Hepatocyte (in vitro differentiated cells): Measurements from ENCODE around the gene SORCS3. TPM values are rescaled to one million over a fixed set of nuclear protein-coding genes. Genes with fewer than 3 reads are reported as not detected.

ENCODE experiments used
- DNase-seq: peaks from one replicate; pipeline ENCODE4 v3.0.0-alpha.2; 2016; ENCODE audit warnings: low spot score
- H2AFZ ChIP-seq: fragments of 200-600 bp; sonication (generic); 2 replicates; pipeline ENCODE4 v1.6.0; 2016; ENCODE audit warnings: antibody characterized with exemption, mild to moderate bottlenecking
- H3K27ac ChIP-seq: fragments of 200-600 bp; sonication (generic); 2 replicates; pipeline ENCODE4 v1.5.1; 2016; ENCODE audit warnings: mild to moderate bottlenecking
- H3K27me3 ChIP-seq: fragments of 200-600 bp; sonication (generic); 2 replicates; pipeline ENCODE4 v1.6.1; 2016
- H3K36me3 ChIP-seq: fragments of 200-600 bp; sonication (generic); replicated peaks from 2 replicates; pipeline ENCODE4 v1.5.1; 2016; ENCODE audit warnings: low read depth; ENCODE audit not compliant: insufficient read depth
- H3K4me1 ChIP-seq: fragments of 200-600 bp; sonication (generic); 2 replicates; pipeline ENCODE4 v1.5.1; 2016; ENCODE audit warnings: mild to moderate bottlenecking, moderate library complexity; ENCODE audit not compliant: insufficient read depth
- H3K4me2 ChIP-seq: fragments of 200-600 bp; sonication (generic); 2 replicates; pipeline ENCODE4 v1.6.0; 2016
- H3K4me3 ChIP-seq: fragments of 200-600 bp; sonication (generic); 2 replicates; pipeline ENCODE4 v1.5.1; 2016; ENCODE audit warnings: mild to moderate bottlenecking
- H3K79me2 ChIP-seq: fragments of 200-600 bp; sonication (generic); 2 replicates; pipeline ENCODE4 v1.6.0; 2017; ENCODE audit warnings: mild to moderate bottlenecking
- H3K9me2 ChIP-seq: fragments of 200-600 bp; sonication (generic); replicated peaks from 2 replicates; pipeline ENCODE4 v1.6.0; 2017; ENCODE audit warnings: mild to moderate bottlenecking; ENCODE audit not compliant: insufficient read depth
- H3K9me3 ChIP-seq: fragments of 200-600 bp; sonication (generic); 2 replicates; pipeline ENCODE4 v1.5.1; 2016; ENCODE audit warnings: low read depth, mild to moderate bottlenecking
- H4K20me1 ChIP-seq: fragments of 200-600 bp; sonication (generic); 2 replicates; pipeline ENCODE4 v1.6.0; 2016; ENCODE audit warnings: mild to moderate bottlenecking; ENCODE audit not compliant: insufficient read depth, poor library complexity, severe bottlenecking
- EZH2 ChIP-seq: fragments of 200-600 bp; sonication (generic); IDR thresholded peaks from 2 replicates; pipeline ENCODE4 v1.6.1; 2016; ENCODE audit warnings: antibody characterized with exemption, mild to moderate bottlenecking, borderline replicate concordance
- EZH2phosphoT487 ChIP-seq: fragments of 200-600 bp; sonication (generic); IDR thresholded peaks from one replicate; pipeline ENCODE4 v1.6.1; 2018; ENCODE audit warnings: antibody characterized with exemption, mild to moderate bottlenecking, low read depth, moderate library complexity; ENCODE audit not compliant: unreplicated experiment, severe bottlenecking
- WGBS: methylation state at CpG from one replicate; pipeline ENCODE4 v1.1.6; 2016; ENCODE audit warnings: low lambda C conversion rate; ENCODE audit errors: missing lambda C conversion rate; 5-methylcytosine and 5-hydroxymethylcytosine counted together
- polyA plus RNA-seq: library from polyadenylated mRNA; unstranded; fragments of >200 nt; fragmentation: Nextera tagmentation; extraction: Ambion mirVana; gene quantifications from 2 replicates; pipeline ENCODE4 v1.2.1, GENCODE V29; 2016
- total RNA-seq: library from RNA; depleted of rRNA; stranded (reverse); fragments of >200 nt; gene quantifications from 2 replicates; pipeline ENCODE4 v1.2.3, GENCODE V29; 2014
- TF ChIP-seq, protein P1 (sequence below): fragments of 200-600 bp; sonication (generic); IDR thresholded peaks from 2 replicates; pipeline ENCODE4 v1.5.1; 2016; ENCODE audit warnings: antibody characterized with exemption, mild to moderate bottlenecking; ENCODE audit not compliant: poor library complexity

Gene SORCS3
- total and polyA plus RNA-seq, 2 experiments from 2014 or later: 0.59 to 0.80 TPM

DNA sequence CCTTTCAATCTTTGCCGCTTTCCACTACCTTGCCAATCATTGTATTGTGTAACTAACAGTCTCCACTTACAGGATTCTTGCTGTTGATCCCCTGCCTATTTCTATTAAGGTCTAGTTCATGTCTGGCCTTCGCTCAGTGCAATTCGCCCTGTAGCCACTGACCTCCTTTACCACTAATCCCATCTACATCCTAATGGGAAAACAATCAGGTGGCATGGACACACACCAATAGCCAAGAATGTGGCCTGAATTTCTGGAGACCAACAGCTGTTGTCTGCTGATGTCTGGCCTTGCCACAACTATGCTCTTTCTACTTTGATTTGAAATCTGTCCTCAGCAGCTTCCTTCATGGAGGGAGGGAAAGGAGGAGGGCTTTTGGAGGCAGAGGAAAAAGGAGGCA is 546.2 kb downstream of the SORCS3 start:
- H2AFZ ChIP-seq: no peak overlapping the region
- no peaks in the 10 kb centered on the region for H3K36me3 ChIP-seq
- no peaks in the 10 kb centered on the region for H3K4me1 ChIP-seq
- H3K9me2 ChIP-seq: no peaks in the 10 kb centered on the region
- no peak overlapping the region for H3K4me2 ChIP-seq
- no peak for DNase-seq
- 88% methylated on average over 3 of the region's 3 CpGs for WGBS
- no peak overlapping the region for H3K4me3 ChIP-seq
- TF ChIP-seq, protein P1, sequence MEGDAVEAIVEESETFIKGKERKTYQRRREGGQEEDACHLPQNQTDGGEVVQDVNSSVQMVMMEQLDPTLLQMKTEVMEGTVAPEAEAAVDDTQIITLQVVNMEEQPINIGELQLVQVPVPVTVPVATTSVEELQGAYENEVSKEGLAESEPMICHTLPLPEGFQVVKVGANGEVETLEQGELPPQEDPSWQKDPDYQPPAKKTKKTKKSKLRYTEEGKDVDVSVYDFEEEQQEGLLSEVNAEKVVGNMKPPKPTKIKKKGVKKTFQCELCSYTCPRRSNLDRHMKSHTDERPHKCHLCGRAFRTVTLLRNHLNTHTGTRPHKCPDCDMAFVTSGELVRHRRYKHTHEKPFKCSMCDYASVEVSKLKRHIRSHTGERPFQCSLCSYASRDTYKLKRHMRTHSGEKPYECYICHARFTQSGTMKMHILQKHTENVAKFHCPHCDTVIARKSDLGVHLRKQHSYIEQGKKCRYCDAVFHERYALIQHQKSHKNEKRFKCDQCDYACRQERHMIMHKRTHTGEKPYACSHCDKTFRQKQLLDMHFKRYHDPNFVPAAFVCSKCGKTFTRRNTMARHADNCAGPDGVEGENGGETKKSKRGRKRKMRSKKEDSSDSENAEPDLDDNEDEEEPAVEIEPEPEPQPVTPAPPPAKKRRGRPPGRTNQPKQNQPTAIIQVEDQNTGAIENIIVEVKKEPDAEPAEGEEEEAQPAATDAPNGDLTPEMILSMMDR: no peak
- no peak for TF ChIP-seq EZH2
- no peaks in the 10 kb centered on the region for H3K79me2 ChIP-seq
- no peaks in the 10 kb centered on the region for H3K27me3 ChIP-seq
- no peak overlapping the region for H3K27ac ChIP-seq
- no peaks in the 10 kb centered on the region for H3K9me3 ChIP-seq
- no peaks in the 10 kb centered on the region for H4K20me1 ChIP-seq

DNA sequence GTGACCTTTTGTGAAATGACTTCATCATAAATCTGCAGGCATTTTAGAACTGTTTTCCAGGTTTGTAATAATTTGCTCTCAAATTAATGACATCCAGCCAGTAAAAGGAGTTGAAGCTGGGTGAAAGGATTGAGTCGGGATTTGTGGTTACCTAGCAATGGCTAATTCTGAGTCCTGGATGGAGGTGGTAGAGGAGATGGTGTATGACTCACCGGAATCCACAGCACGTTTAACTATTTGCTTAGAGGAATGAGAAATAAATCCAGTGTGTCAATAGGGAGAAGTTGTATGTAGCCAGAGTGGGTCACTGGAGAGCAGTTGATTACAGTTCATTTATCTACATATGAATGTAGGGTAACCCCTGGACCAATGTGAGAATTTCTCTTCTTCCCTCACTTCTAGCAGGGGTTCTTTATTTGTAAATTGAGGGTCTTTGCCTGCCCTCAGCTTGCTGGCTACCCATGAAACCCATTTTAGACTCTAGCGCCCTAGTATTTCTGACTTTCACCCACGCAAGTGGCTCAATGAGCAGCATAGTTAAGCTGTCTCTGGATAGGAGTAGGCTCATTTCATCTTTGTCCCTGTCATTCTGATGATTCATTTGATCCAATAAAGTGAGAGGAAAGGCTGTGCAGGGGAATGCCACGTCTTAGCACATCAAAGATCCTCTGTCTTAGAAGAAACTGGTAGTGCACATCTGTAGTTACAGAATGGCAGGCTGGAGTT is 547.8 kb downstream of the SORCS3 start:
- H3K27ac ChIP-seq: no peak overlapping the region
- no peaks in the 10 kb centered on the region for H3K4me1 ChIP-seq
- TF ChIP-seq EZH2: no peak
- no peak for TF ChIP-seq EZH2phosphoT487
- TF ChIP-seq, protein P1: no peak
- WGBS: 38% methylated on average over 6 of the region's 6 CpGs
- no peak overlapping the region for H3K4me2 ChIP-seq
- no peaks in the 10 kb centered on the region for H3K9me3 ChIP-seq
- no peak overlapping the region for H2AFZ ChIP-seq
- H3K4me3 ChIP-seq: no peak overlapping the region
- H3K27me3 ChIP-seq: no peaks in the 10 kb centered on the region
- no peaks in the 10 kb centered on the region for H3K79me2 ChIP-seq
- no peaks in the 10 kb centered on the region for H3K9me2 ChIP-seq
- no peaks in the 10 kb centered on the region for H3K36me3 ChIP-seq
- peak; percentile 61 for DNase-seq
- no peaks in the 10 kb centered on the region for H4K20me1 ChIP-seq

DNA sequence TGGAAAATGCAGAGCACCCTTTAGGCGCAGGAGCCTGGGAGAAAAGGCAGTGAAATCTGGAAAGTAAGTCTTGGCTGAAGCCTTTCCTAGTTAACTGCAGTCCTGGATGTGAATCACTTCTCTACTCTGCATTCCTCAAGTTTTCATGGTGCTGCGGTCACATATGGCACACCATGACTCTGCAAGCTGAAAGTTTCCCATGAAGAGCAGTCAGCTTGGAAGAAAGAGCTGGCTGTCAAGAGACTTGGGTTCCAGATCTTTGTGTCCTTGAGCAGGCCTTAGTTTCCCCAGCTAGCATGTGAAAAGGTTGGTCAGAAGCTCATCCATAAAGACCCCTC is 548.3 kb downstream of the SORCS3 start:
- 83% methylated on average over 2 of the region's 2 CpGs for WGBS
- H3K4me2 ChIP-seq: no peak overlapping the region
- no peak for DNase-seq

More for the DNA sequence above, 548.3 kb downstream of the SORCS3 start:
- Histone ChIP-seq H3K4me3 (no peak overlapping the region), H3K9me2 (no peaks in the 10 kb centered on the region), H3K27me3 (no peaks in the 10 kb centered on the region), H3K9me3 (no peaks in the 10 kb centered on the region), H4K20me1 (no peaks in the 10 kb centered on the region), H3K27ac (no peak overlapping the region), H2AFZ (no peak overlapping the region), H3K4me1 (no peaks in the 10 kb centered on the region), H3K36me3 (no peaks in the 10 kb centered on the region), H3K79me2 (no peaks in the 10 kb centered on the region)
- TF ChIP-seq EZH2: no peak
- TF ChIP-seq, protein P1: no peak
- TF ChIP-seq EZH2phosphoT487: no peak
